Putamen (tissue), 1 donor: Measurements from ENCODE around the gene ARHGAP6.
"Not testable (repeated sequence)": the region's sequence is repeated elsewhere in the genome, so short reads cannot be mapped to it uniquely, and the experiment has no call there.

Source experiments
- DNase-seq: peaks from one replicate; pipeline ENCODE4 v3.0.0-alpha.2; 2016; ENCODE audit warnings: low spot score

Gene ARHGAP6

GRCh38 chrX:11641349-11642065, 24.2 kb downstream of the ARHGAP6 start:
- no peak for DNase-seq

- DNase-seq, result no peak
Measured at GRCh38 chrX:11640089-11640488, 25.6 kb downstream of the ARHGAP6 start.

- DNase-seq, result no peak
Measured at GRCh38 chrX:11632732-11633131, 33.0 kb downstream of the ARHGAP6 start.

GRCh38 chrX:11629593-11630211, 36.0 kb downstream of the ARHGAP6 start:
- no peak for DNase-seq

GRCh38 chrX:11628399-11628798, 37.3 kb downstream of the ARHGAP6 start:
- DNase-seq, result no peak

GRCh38 chrX:11626351-11626750, 39.4 kb downstream of the ARHGAP6 start:
- no peak for DNase-seq

- DNase-seq, result no peak
Measured at GRCh38 chrX:11619441-11619840, 46.3 kb downstream of the ARHGAP6 start.

- not testable (repeated sequence) for DNase-seq
Measured at GRCh38 chrX:11614253-11614652, 51.5 kb downstream of the ARHGAP6 start.

GRCh38 chrX:11611965-11612364, 53.8 kb downstream of the ARHGAP6 start:
- no peak for DNase-seq

GRCh38 chrX:11611161-11611560, 54.6 kb downstream of the ARHGAP6 start:
- no peak for DNase-seq

- DNase-seq, result no peak
Measured at GRCh38 chrX:11609109-11609508, 56.6 kb downstream of the ARHGAP6 start.

GRCh38 chrX:11606408-11606807, 59.3 kb downstream of the ARHGAP6 start:
- DNase-seq, result no peak

GRCh38 chrX:11600578-11600977, 65.1 kb downstream of the ARHGAP6 start:
- no peak for DNase-seq

- DNase-seq, result no peak
Measured at GRCh38 chrX:11597479-11597878, 68.2 kb downstream of the ARHGAP6 start.

- no peak for DNase-seq
Measured at GRCh38 chrX:11591723-11592346, 73.9 kb downstream of the ARHGAP6 start.

- no peak for DNase-seq
Measured at GRCh38 chrX:11589641-11590040, 76.1 kb downstream of the ARHGAP6 start.

GRCh38 chrX:11588097-11588496, 77.6 kb downstream of the ARHGAP6 start:
- no peak for DNase-seq

GRCh38 chrX:11585174-11585573, 80.5 kb downstream of the ARHGAP6 start:
- no peak for DNase-seq

- DNase-seq, result no peak
Measured at GRCh38 chrX:11580789-11581188, 84.9 kb downstream of the ARHGAP6 start.

GRCh38 chrX:11579636-11580600, 85.8 kb downstream of the ARHGAP6 start:
- no peak for DNase-seq

GRCh38 chrX:11578301-11578700, 87.4 kb downstream of the ARHGAP6 start:
- not testable (repeated sequence) for DNase-seq

- DNase-seq, result no peak
Measured at GRCh38 chrX:11577603-11578002, 88.1 kb downstream of the ARHGAP6 start.
